KG1 (cell line): ENCODE measurements around the gene GRK4.
"Not testable (repeated sequence)": the region's sequence is repeated elsewhere in the genome, so short reads cannot be mapped to it uniquely, and the experiment has no call there.

Source experiments
- DNase-seq: peaks from one replicate; lab custom pipeline; 2025; lab: John Stamatoyannopoulos, UW

The GRK4 gene

GRCh38 chr4:2942037-2942531 is 21.3 kb upstream of the GRK4 start:
- no peak for DNase-seq

- DNase-seq, result no peak
Measured at GRCh38 chr4:2942532-2943363, 20.6 kb upstream of the GRK4 start.

GRCh38 chr4:2943364-2944090 is 19.8 kb upstream of the GRK4 start:
- no peak for DNase-seq

- no peak for DNase-seq
Measured at GRCh38 chr4:2944091-2944482, 19.3 kb upstream of the GRK4 start.

GRCh38 chr4:2944586-2945526 is 18.5 kb upstream of the GRK4 start:
- DNase-seq, result no peak

GRCh38 chr4:2945619-2946604 is 17.5 kb upstream of the GRK4 start:
- not testable (repeated sequence) for DNase-seq

GRCh38 chr4:2946812-2947600 is 16.4 kb upstream of the GRK4 start:
- DNase-seq, result no peak

- DNase-seq, result no peak
Measured at GRCh38 chr4:2947926-2948325, 15.4 kb upstream of the GRK4 start.

GRCh38 chr4:2948895-2949781 is 14.2 kb upstream of the GRK4 start:
- DNase-seq, result no peak

- DNase-seq, result no peak
Measured at GRCh38 chr4:2949782-2950125, 13.6 kb upstream of the GRK4 start.

GRCh38 chr4:2950221-2950989 is 13.0 kb upstream of the GRK4 start:
- no peak for DNase-seq

GRCh38 chr4:2953496-2953895 is 9.9 kb upstream of the GRK4 start:
- no peak for DNase-seq

GRCh38 chr4:2954358-2955185 is 8.8 kb upstream of the GRK4 start:
- no peak for DNase-seq

- DNase-seq, result not testable (repeated sequence)
Measured at GRCh38 chr4:2955186-2956044, 8.0 kb upstream of the GRK4 start.

- no peak for DNase-seq
Measured at GRCh38 chr4:2958446-2958845, 4.9 kb upstream of the GRK4 start.

- DNase-seq, result not testable (repeated sequence)
Measured at GRCh38 chr4:2960450-2960849, 2.9 kb upstream of the GRK4 start.
